ENCODE measurements around the gene ITGB2.
A peak's percentile ranks its signal among the peaks of the same experiment; 100 is the strongest.

- TF ChIP-seq CTCF (IDR thresholded peaks at IDR 0.05) (peak in 1 of 4 donors; percentile 23), POLR2A (IDR thresholded peaks at IDR 0.05) (no peak)
Measured at GRCh38 chr21:44872323-44872648, 48.4 kb downstream of the ITGB2 start.
